ENCODE data around the gene COPG2. TPM values are rescaled to one million over a fixed set of nuclear protein-coding genes. Genes with fewer than 3 reads are reported as not detected.

COPG2 gene
- total RNA-seq, 5 donors from 2014 or later (not counting 1 experiment from before 2014, with no cell fraction given), result 7.7 to 10.4 (median 8.5) TPM

DNA sequence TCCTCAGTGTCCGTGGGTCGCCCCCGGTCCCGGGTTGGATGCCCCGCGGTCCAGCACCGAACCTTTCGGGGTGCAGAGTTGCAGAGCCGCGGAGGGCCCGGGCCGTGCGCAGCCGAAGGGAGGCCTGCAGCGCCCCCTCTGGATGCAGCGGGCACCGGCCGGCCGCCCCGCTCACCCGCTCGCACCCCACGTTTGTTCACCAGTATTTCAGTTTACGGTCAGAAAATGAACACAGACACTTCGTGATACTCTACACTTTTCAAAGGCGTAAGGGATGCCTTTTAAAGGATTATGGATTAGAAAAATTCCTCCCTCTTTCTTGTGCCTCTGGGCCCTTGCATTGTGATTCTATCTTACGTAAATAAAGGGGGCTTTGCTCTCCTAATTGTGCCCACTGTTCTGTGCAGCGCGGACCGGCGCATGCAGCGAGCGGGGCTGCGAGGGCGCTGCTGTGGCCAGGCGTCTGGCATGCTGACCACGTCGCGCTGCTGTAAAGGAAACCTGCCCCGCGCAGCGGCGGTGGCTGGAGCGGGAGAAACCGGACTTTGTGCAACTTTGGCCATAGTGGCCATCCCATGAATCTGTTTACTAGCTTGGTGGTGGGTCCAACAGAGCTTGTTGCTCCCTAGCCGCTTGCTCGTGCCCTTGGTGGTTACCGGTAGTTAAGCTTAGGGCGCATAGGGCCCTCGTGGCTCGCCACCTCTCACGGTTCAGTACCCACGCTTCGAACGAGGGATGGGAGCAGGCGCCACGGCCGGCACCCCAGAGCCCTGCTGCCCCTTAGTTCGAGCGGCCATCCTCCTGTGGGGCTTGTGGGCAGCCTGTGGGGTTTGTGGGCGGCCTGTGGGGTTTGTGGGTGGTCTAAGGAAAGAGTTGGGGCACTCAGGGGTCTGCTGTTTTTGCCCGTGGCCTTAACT, 177.4 kb downstream of the COPG2 start:
- POLR2A ChIA-PET, result interaction anchor here in 1 of 2 donors (0.5 kb wide), 1 partner anchor 29 kb away, joined by 3 read pairs; no protein-coding TSS in a partner anchor

DNA sequence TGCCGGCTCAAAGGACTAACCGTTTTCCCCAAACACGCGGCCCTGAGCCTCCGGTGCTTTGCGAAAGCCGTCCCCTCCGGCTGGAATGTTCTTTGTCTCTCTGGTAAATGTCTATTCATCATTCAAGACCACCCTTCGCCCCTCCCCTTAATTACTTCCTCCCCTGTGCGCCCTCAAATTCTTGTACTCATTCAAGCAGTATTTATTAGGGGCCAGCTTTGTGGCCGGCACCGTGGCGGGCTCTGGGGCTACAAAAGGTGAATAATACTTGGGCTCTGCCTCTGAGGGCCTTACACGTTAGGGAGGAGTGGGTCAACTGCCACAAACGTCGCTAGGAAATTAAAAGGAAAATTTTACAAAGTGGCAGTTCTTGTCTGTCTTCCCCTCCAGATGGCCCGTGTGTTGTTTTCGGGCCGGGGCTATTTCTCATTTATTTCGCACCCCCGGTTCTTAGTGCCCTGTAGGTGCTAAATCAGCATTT, 178.2 kb downstream of the COPG2 start:
- peak overlapping the region in 1 of 3 donors; percentile 80 for H3K4me3 Mint-ChIP-seq
- no peaks in the 10 kb centered on the region for H3K36me3 Mint-ChIP-seq
- CTCF ChIA-PET, result no interaction called here
- DNase-seq (no peak), ATAC-seq (replicated peaks in 1 of 4) (no peak)
- H3K27me3 Mint-ChIP-seq, result peaks cover 22 to 69% of the 10 kb centered on the region in 2 donors
- H3K36me3 ChIP-seq (ENCODE audit: control insufficient read depth in 2 of 2, extremely low read depth in 1 of 2, insufficient read depth in 1 of 2, low read length in 1 of 2), result no peaks in the 10 kb centered on the region
- no peak overlapping the region for H3K4me3 ChIP-seq (ENCODE audit: control insufficient read depth in 1 of 2, extremely low read depth in 1 of 2, low read length in 1 of 2)
- H3K27me3 ChIP-seq (replicated peaks in 1 of 2; ENCODE audit: control insufficient read depth in 2 of 2, extremely low read depth in 1 of 2, insufficient read depth in 2 of 2, low read length in 1 of 2), result peaks cover 0 to 46% of the 10 kb centered on the region in 2 experiments
- POLR2A ChIA-PET, result no interaction called here
- H3K4me1 ChIP-seq (ENCODE audit: control insufficient read depth in 1 of 2, extremely low read depth in 1 of 2, insufficient read depth in 2 of 2, low read length in 2 of 2), result peaks cover 5 to 40% of the 10 kb centered on the region in 2 experiments
- H3K27ac Mint-ChIP-seq, result no peak overlapping the region
- peaks cover 27 to 38% (median 32%) of the 10 kb centered on the region in 3 donors for H3K4me1 Mint-ChIP-seq
- H3K9me3 Mint-ChIP-seq, result no peaks in the 10 kb centered on the region
- WGBS (ENCODE audit: insufficient coverage), result 83% methylated on average over 15 of the region's 21 CpGs
- H3K9me3 ChIP-seq, result no peaks in the 10 kb centered on the region
- no peak overlapping the region for H3K27ac ChIP-seq (ENCODE audit: low read length)

More for the DNA sequence above, 177.4 kb downstream of the COPG2 start:
- Histone ChIP-seq H3K4me1 (ENCODE audit: control insufficient read depth in 1 of 2, extremely low read depth in 1 of 2, insufficient read depth in 2 of 2, low read length in 2 of 2) (peaks cover 5 to 33% of the 10 kb centered on the region in 2 experiments), H3K36me3 (ENCODE audit: control insufficient read depth in 2 of 2, extremely low read depth in 1 of 2, insufficient read depth in 1 of 2, low read length in 1 of 2) (no peaks in the 10 kb centered on the region), H3K27me3 (replicated peaks in 1 of 2; ENCODE audit: control insufficient read depth in 2 of 2, extremely low read depth in 1 of 2, insufficient read depth in 2 of 2, low read length in 1 of 2) (peaks cover 0 to 40% of the 10 kb centered on the region in 2 experiments), H3K9me3 (no peaks in the 10 kb centered on the region), H3K27ac (ENCODE audit: low read length) (no peak overlapping the region), H3K4me3 (ENCODE audit: control insufficient read depth in 1 of 2, extremely low read depth in 1 of 2, low read length in 1 of 2) (peak overlapping the region; percentile 12 to 80)
- no peaks in the 10 kb centered on the region for H3K9me3 Mint-ChIP-seq
- CTCF ChIA-PET, result interaction anchor here in 1 of 2 donors (0.6 kb wide), 1 partner anchor 267 kb away, joined by 3 read pairs; no protein-coding TSS in a partner anchor
- peaks cover 21 to 62% of the 10 kb centered on the region in 2 donors for H3K27me3 Mint-ChIP-seq
- peaks cover 19 to 30% (median 24%) of the 10 kb centered on the region in 3 donors for H3K4me1 Mint-ChIP-seq
- no peak overlapping the region for H3K27ac Mint-ChIP-seq
- H3K36me3 Mint-ChIP-seq, result no peaks in the 10 kb centered on the region
- peak; percentile 36 to 51 (median 46) for ATAC-seq (replicated peaks in 1 of 4)
- peak in 28 of 35 experiments; percentile 8 to 59 (median 30) for DNase-seq
- 37% methylated on average over 55 of the region's 62 CpGs for WGBS (ENCODE audit: insufficient coverage)
- peak overlapping the region; percentile 58 to 80 (median 70) for H3K4me3 Mint-ChIP-seq

DNA sequence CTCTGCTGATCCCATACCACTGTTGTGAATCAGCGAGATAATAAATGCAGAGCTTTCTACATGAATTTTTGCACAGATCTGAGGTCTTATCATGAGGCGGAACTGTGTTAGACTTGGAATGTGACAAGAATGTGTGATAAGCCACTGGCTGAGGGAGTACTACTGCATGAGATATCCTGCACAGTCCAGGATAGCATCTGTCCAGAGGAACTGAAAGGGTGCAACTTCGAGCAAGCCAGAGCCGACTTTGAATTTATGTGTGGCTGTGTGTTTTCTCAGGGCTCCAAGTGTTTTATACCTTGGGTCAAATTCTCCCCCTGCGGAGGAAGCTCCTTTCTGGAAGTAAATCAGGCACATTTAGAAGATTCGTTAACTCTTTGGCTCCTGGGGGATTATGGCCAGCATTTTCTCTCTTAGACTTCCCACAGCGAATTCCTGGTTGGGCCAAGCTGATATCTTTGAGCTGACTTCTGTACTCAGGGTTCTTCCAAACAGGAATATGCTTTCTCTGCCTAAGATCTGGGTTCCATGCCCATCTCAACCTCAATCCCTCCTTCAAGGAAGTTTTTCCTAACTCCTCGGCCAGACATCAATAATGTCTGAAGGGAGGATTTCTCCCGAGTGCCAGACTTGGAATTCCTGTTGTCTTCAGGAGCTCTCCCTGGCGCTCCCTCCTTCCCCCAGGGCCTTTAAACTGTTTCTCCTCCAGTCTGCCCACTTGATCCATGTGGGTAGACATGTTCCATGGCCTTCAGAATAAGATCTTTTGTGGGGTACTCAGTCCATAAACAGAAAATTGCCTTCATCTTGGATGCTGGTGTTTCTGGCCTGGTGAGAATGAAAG, 179.2 kb downstream of the COPG2 start:
- H3K36me3 Mint-ChIP-seq, result no peaks in the 10 kb centered on the region
- ChIA-PET CTCF (interaction anchor here (0.5 to 0.8 kb wide), 2 partner anchors 39 to 140 kb away, joined by 3 read pairs; no protein-coding TSS in a partner anchor), POLR2A (no interaction called here)
- no peak overlapping the region for H3K27ac ChIP-seq (ENCODE audit: low read length)
- WGBS (ENCODE audit: insufficient coverage), result 92% methylated on average over 4 of the region's 10 CpGs
- H3K4me1 Mint-ChIP-seq, result peaks cover 35 to 41% (median 36%) of the 10 kb centered on the region in 3 donors
- H3K27me3 Mint-ChIP-seq, result peaks cover 27 to 73% of the 10 kb centered on the region in 2 donors
- H3K9me3 Mint-ChIP-seq, result no peaks in the 10 kb centered on the region
- H3K4me3 Mint-ChIP-seq, result no peak overlapping the region
- H3K4me1 ChIP-seq (ENCODE audit: control insufficient read depth in 1 of 2, extremely low read depth in 1 of 2, insufficient read depth in 2 of 2, low read length in 2 of 2), result peaks cover 5 to 40% of the 10 kb centered on the region in 2 experiments
- H3K27ac Mint-ChIP-seq, result no peak overlapping the region
- H3K9me3 ChIP-seq, result no peaks in the 10 kb centered on the region
- no peak for ATAC-seq (replicated peaks in 1 of 4)
- no peaks in the 10 kb centered on the region for H3K36me3 ChIP-seq (ENCODE audit: control insufficient read depth in 2 of 2, extremely low read depth in 1 of 2, insufficient read depth in 1 of 2, low read length in 1 of 2)
- DNase-seq, result no peak
- peaks cover 0 to 46% of the 10 kb centered on the region in 2 experiments for H3K27me3 ChIP-seq (replicated peaks in 1 of 2; ENCODE audit: control insufficient read depth in 2 of 2, extremely low read depth in 1 of 2, insufficient read depth in 2 of 2, low read length in 1 of 2)
- H3K4me3 ChIP-seq (ENCODE audit: control insufficient read depth in 1 of 2, extremely low read depth in 1 of 2, low read length in 1 of 2), result no peak overlapping the region

DNA sequence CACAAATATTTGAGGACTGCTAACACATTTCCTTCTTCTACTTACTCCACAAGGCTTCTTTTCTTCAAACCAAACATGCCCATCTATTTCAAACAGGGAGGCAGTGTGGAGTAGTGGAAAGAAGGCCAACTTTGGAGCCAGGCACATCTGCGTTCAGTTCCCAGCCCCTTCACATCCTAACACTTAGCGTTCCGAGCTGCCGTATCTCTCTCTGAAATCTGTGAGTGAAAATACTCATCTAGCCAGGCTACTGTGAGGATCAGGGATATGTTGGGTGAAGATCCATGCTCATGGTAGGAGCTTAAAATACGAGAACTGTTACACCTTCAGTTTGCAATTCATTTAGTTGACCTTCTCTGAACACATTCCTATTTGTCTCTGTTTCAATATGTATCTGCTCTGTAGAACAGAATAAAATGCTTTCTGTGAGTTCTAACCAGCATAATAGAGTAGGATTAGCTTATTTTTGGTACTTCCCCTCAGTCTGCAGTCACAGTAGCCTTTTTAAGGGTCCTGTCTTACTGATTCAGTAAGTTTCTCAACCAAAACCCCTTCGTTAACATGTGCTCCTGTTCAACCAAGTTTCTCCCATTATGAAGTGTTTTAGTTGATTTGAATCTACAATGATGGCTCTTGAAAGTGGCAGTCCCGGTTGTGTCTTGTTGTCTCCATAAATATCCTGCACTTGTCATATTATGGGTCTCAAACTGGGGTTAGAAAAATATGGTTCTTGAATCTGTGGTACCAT, 180.0 kb downstream of the COPG2 start:
- Mint-ChIP-seq H3K4me3 (peak overlapping the region in 1 of 3 donors; percentile 90), H3K27me3 (peaks cover 29 to 74% of the 10 kb centered on the region in 2 donors), H3K27ac (no peak overlapping the region), H3K9me3 (no peaks in the 10 kb centered on the region), H3K36me3 (no peaks in the 10 kb centered on the region), H3K4me1 (peaks cover 35 to 37% (median 36%) of the 10 kb centered on the region in 3 donors)
- ATAC-seq (replicated peaks in 1 of 4) (no peak), DNase-seq (no peak)
- Histone ChIP-seq H3K4me1 (ENCODE audit: control insufficient read depth in 1 of 2, extremely low read depth in 1 of 2, insufficient read depth in 2 of 2, low read length in 2 of 2) (peaks cover 5 to 40% of the 10 kb centered on the region in 2 experiments), H3K4me3 (ENCODE audit: control insufficient read depth in 1 of 2, extremely low read depth in 1 of 2, low read length in 1 of 2) (no peak overlapping the region), H3K27me3 (replicated peaks in 1 of 2; ENCODE audit: control insufficient read depth in 2 of 2, extremely low read depth in 1 of 2, insufficient read depth in 2 of 2, low read length in 1 of 2) (peaks cover 0 to 48% of the 10 kb centered on the region in 2 experiments), H3K36me3 (ENCODE audit: control insufficient read depth in 2 of 2, extremely low read depth in 1 of 2, insufficient read depth in 1 of 2, low read length in 1 of 2) (no peaks in the 10 kb centered on the region), H3K9me3 (no peaks in the 10 kb centered on the region), H3K27ac (ENCODE audit: low read length) (no peak overlapping the region)
- ChIA-PET POLR2A (no interaction called here), CTCF (interaction anchor here (0.5 to 0.8 kb wide), 3 partner anchors 38 to 350 kb away, joined by 3 read pairs; no protein-coding TSS in a partner anchor)
- no CpG with 5 or more reads among the region's 7 CpGs for WGBS (ENCODE audit: insufficient coverage)

GRCh38 chr7:130486954-130487436, 181.6 kb downstream of the COPG2 start:
- Mint-ChIP-seq H3K9me3 (no peaks in the 10 kb centered on the region), H3K4me3 (peak overlapping the region; percentile 85 to 90 (median 87)), H3K4me1 (peaks cover 25 to 28% (median 26%) of the 10 kb centered on the region in 3 donors), H3K36me3 (no peaks in the 10 kb centered on the region), H3K27me3 (peaks cover 25 to 70% of the 10 kb centered on the region in 2 donors), H3K27ac (peak overlapping the region in 1 of 2 donors; percentile 11)
- ChIA-PET CTCF (interaction anchor here in 1 of 2 donors (0.6 to 1.5 kb wide), 6 partner anchors 91 to 1749 kb away, joined by 3 to 5 read pairs (median 3); no protein-coding TSS in a partner anchor), POLR2A (interaction anchor here in 1 of 2 donors (0.7 kb wide), 1 partner anchor 370 kb away, joined by 3 read pairs; no protein-coding TSS in a partner anchor)
- ATAC-seq (replicated peaks in 1 of 4) (no peak), DNase-seq (no peak)
- no peaks in the 10 kb centered on the region for H3K36me3 ChIP-seq (ENCODE audit: control insufficient read depth in 2 of 2, extremely low read depth in 1 of 2, insufficient read depth in 1 of 2, low read length in 1 of 2)
- H3K27ac ChIP-seq (ENCODE audit: low read length), result no peak overlapping the region
- H3K9me3 ChIP-seq, result no peaks in the 10 kb centered on the region
- WGBS (ENCODE audit: insufficient coverage), result 9% methylated on average over 4 of the region's 6 CpGs
- peaks cover 5 to 30% of the 10 kb centered on the region in 2 experiments for H3K4me1 ChIP-seq (ENCODE audit: control insufficient read depth in 1 of 2, extremely low read depth in 1 of 2, insufficient read depth in 2 of 2, low read length in 2 of 2)
- H3K27me3 ChIP-seq (replicated peaks in 1 of 2; ENCODE audit: control insufficient read depth in 2 of 2, extremely low read depth in 1 of 2, insufficient read depth in 2 of 2, low read length in 1 of 2), result peaks cover 0 to 39% of the 10 kb centered on the region in 2 experiments
- peak overlapping the region; percentile 71 for H3K4me3 ChIP-seq (ENCODE audit: control insufficient read depth in 1 of 2, extremely low read depth in 1 of 2, low read length in 1 of 2)
